ENCODE measurements around the gene ST8SIA6. TPM values are rescaled to one million over a fixed set of nuclear protein-coding genes. Genes with fewer than 3 reads are reported as not detected.

Gene ST8SIA6
- total RNA-seq, 2 experiments from 2014 or later, result not detected

- H4K20me1 ChIP-seq (ENCODE audit: insufficient read depth, low read length), result no peaks in the 10 kb centered on the region
- POLR2A ChIA-PET, result interaction anchor here (0.5 kb wide), 1 partner anchor 953 kb away, joined by 3 read pairs; no protein-coding TSS in a partner anchor
- CTCF ChIA-PET (ENCODE audit: unreplicated experiment), result no interaction called here
- H3K27ac ChIP-seq (ENCODE audit: low read depth, low read length, poor library complexity, severe bottlenecking), result no peak overlapping the region
- no TSS peak for BruUV-seq (replicated peaks)
- no peak overlapping the region for H3K4me3 ChIP-seq (ENCODE audit: low read depth, low read length, poor library complexity, severe bottlenecking)
- H3K36me3 ChIP-seq (ENCODE audit: insufficient read depth, low read length), result no peaks in the 10 kb centered on the region
- H3K9me3 ChIP-seq (ENCODE audit: low read length), result no peaks in the 10 kb centered on the region
- TF ChIP-seq EZH2phosphoT487 (IDR thresholded peaks at IDR 0.05; ENCODE audit: borderline replicate concordance, low read depth, low read length), result no peak
- no peak for TF ChIP-seq CTCF (conservative IDR thresholded peaks at IDR 0.05; ENCODE audit: low read length)
- no peaks in the 10 kb centered on the region for H3K4me1 ChIP-seq (ENCODE audit: insufficient read depth, low read length, poor library complexity, severe bottlenecking)
- no peaks in the 10 kb centered on the region for H3K79me2 ChIP-seq (ENCODE audit: insufficient read depth, low read depth, low read length)
- DNase-seq (ENCODE audit: low spot score), result no peak
- H3K9me2 ChIP-seq (ENCODE audit: insufficient read depth, low read length), result no peaks in the 10 kb centered on the region
- H3K4me2 ChIP-seq (ENCODE audit: low read length), result no peak overlapping the region
- H2AFZ ChIP-seq (ENCODE audit: low read length), result no peak overlapping the region
- intact Hi-C loops (cut with micrococcal nuclease; ENCODE audit: unreplicated experiment), result no loop called here
Observed at GRCh38 chr10:17351506-17351905, 102.9 kb downstream of the ST8SIA6 start.

- H2AFZ ChIP-seq (ENCODE audit: low read length), result no peak overlapping the region
- TF ChIP-seq CTCF (conservative IDR thresholded peaks at IDR 0.05; ENCODE audit: low read length) (no peak), EZH2phosphoT487 (IDR thresholded peaks at IDR 0.05; ENCODE audit: borderline replicate concordance, low read depth, low read length) (no peak)
- H3K4me2 ChIP-seq (ENCODE audit: low read length), result no peak overlapping the region
- H4K20me1 ChIP-seq (ENCODE audit: insufficient read depth, low read length), result no peaks in the 10 kb centered on the region
- no peaks in the 10 kb centered on the region for H3K36me3 ChIP-seq (ENCODE audit: insufficient read depth, low read length)
- CTCF ChIA-PET (ENCODE audit: unreplicated experiment), result no interaction called here
- H3K9me3 ChIP-seq (ENCODE audit: low read length), result no peaks in the 10 kb centered on the region
- POLR2A ChIA-PET, result no interaction called here
- DNase-seq (ENCODE audit: low spot score), result no peak
- H3K79me2 ChIP-seq (ENCODE audit: insufficient read depth, low read depth, low read length), result no peaks in the 10 kb centered on the region
- no peaks in the 10 kb centered on the region for H3K4me1 ChIP-seq (ENCODE audit: insufficient read depth, low read length, poor library complexity, severe bottlenecking)
- no peak overlapping the region for H3K4me3 ChIP-seq (ENCODE audit: low read depth, low read length, poor library complexity, severe bottlenecking)
- no peaks in the 10 kb centered on the region for H3K9me2 ChIP-seq (ENCODE audit: insufficient read depth, low read length)
- no peak overlapping the region for H3K27ac ChIP-seq (ENCODE audit: low read depth, low read length, poor library complexity, severe bottlenecking)
- BruUV-seq (replicated peaks), result no TSS peak
- intact Hi-C loops (cut with micrococcal nuclease; ENCODE audit: unreplicated experiment), result no loop called here
Observed at GRCh38 chr10:17349717-17350116, 104.7 kb downstream of the ST8SIA6 start.

GRCh38 chr10:17348501-17349349 lies 105.7 kb downstream of the ST8SIA6 start:
- ChIA-PET POLR2A (no interaction called here), CTCF (ENCODE audit: unreplicated experiment) (no interaction called here)
- no peaks in the 10 kb centered on the region for H3K9me2 ChIP-seq (ENCODE audit: insufficient read depth, low read length)
- H3K4me1 ChIP-seq (ENCODE audit: insufficient read depth, low read length, poor library complexity, severe bottlenecking), result no peaks in the 10 kb centered on the region
- H3K4me2 ChIP-seq (ENCODE audit: low read length), result no peak overlapping the region
- H3K27ac ChIP-seq (ENCODE audit: low read depth, low read length, poor library complexity, severe bottlenecking), result no peak overlapping the region
- no peaks in the 10 kb centered on the region for H3K36me3 ChIP-seq (ENCODE audit: insufficient read depth, low read length)
- TF ChIP-seq EZH2phosphoT487 (IDR thresholded peaks at IDR 0.05; ENCODE audit: borderline replicate concordance, low read depth, low read length) (no peak), CTCF (conservative IDR thresholded peaks at IDR 0.05; ENCODE audit: low read length) (no peak)
- intact Hi-C loops (cut with micrococcal nuclease; ENCODE audit: unreplicated experiment), result no loop called here
- no peaks in the 10 kb centered on the region for H3K9me3 ChIP-seq (ENCODE audit: low read length)
- no peak for DNase-seq (ENCODE audit: low spot score)
- no peak overlapping the region for H2AFZ ChIP-seq (ENCODE audit: low read length)
- no peaks in the 10 kb centered on the region for H3K79me2 ChIP-seq (ENCODE audit: insufficient read depth, low read depth, low read length)
- no peak overlapping the region for H3K4me3 ChIP-seq (ENCODE audit: low read depth, low read length, poor library complexity, severe bottlenecking)
- no peaks in the 10 kb centered on the region for H4K20me1 ChIP-seq (ENCODE audit: insufficient read depth, low read length)
- no TSS peak for BruUV-seq (replicated peaks)
